Skin of body (tissue), 2 donors: ENCODE measurements around the gene GDPD5. TPM values are rescaled to one million over a fixed set of nuclear protein-coding genes. Genes with fewer than 3 reads are reported as not detected.

Experiments used
- DNase-seq: peaks from one replicate; lab custom pipeline; 2025; lab: John Stamatoyannopoulos, UW
- total RNA-seq: library from RNA; depleted of rRNA; stranded (reverse); fragments of >200 nt; gene quantifications from one replicate; pipeline ENCODE4 v1.2.3, GENCODE V29; 2014

Gene GDPD5
- total RNA-seq, 1 donor from 2014 or later, result 9.6 TPM

DNA sequence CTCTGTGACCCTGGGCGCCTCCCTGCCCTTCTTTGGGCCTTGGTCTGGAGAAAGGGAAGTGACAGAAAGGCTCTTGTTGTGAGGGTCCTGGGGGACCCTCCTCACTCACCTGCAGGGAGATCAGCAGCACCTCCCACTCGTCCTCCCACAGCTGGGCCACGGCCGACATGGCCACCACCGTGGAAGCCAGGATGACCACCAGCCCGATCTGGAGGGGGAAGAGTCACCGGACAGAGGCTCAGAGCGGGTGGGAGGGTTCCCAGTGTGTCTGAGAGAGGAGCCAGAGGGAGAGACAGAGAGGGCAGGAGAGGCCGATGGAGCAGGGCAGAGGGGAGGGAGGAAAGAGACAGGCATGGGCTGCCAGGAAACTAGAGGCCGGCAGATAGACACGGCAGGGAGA lies 76.0 kb downstream of the GDPD5 start:
- no peak for DNase-seq

DNA sequence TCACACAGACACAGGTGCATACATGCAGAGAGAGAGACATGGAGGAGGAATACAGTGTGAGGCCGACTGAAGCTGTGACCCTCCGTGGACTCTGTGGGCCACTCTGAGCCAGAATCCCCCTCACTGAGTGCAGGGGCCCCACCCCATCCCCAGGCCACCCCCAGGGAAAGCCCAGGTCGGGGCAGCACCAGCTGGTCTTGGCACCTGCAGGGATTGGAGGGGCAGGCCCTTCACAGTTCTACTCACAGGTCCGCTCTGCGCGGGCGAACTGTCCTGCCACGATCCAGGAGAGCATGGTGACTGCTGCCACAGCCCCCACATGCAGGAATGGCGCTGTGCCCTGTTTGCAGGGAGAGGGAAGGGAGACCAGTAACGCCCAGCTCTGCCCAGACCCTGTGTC lies 76.5 kb downstream of the GDPD5 start:
- no peak for DNase-seq

DNA sequence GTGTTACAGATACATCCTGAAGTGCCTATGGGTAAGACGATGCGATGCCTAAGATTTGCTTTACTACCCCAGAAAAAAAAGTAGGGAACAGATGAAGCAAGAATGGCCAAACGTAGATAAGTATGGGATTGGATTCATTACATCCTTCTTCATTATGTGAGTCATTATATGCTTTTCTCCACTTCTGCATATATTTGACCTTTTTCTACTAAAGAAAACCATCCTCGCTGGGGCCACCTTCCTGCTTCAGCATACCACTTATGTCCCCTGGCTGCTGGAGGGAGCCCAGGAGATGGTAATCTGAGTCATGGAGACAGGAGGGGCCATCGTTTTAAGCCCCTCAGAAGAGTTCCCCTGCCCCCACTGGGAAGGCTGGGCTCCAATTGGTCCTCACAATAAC lies 78.3 kb downstream of the GDPD5 start:
- no peak for DNase-seq

DNA sequence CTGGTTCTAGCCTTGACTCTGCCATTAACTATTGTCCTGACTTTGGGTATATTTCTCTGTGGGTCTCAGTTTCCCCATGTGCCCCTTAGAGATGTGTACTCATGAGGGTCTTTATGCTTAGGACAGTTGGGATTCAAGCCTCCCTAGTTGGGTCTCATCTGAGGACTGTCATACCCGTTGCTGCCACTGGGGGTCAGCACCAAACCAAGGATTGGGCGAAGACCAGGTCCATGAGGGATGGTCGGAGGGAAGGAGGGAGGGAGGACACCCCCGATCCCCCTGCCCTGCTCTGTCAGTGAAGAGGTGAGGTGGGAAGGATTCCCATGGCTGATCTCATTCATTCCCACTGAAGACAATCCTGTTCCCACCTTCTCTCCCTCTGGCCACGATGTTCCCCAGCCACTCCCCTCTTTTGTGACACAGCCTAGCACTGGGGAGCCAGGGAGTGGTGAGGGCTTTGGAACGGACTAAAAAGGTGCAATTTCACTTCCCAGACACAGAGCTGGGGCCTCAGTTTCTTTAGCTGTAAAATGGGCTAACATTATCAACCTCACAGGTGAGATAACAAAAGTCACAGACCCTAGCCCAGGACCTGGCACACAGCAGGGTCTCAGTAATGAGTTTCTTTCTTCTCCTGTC lies 80.3 kb downstream of the GDPD5 start:
- peak; percentile 7 for DNase-seq

DNA sequence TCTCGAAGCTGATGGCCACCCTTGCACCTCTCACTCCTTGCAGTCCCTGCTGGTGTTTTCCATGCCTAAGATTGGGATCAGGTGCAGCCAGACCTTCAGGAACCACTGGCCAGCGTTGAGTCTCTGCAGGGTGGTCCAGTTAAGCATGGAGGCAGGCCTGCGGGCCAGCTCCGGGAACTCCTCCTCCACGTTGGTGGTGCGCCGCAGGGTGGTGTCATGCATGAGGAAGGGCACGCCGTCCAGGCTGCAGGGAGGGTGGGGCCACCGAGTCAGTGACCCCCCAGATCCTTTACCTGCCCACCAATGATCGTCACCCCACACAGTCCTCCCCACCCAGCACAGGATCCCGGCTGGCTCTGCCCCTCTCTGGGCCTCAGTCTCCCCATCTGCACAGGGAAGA lies 82.7 kb downstream of the GDPD5 start:
- DNase-seq, result no peak

GRCh38 chr11:75442161-75442885 lies 83.4 kb downstream of the GDPD5 start:
- DNase-seq, result no peak

- DNase-seq, result no peak
These were observed 84.0 kb downstream of the GDPD5 start for GRCh38 chr11:75441804-75442132.

DNA sequence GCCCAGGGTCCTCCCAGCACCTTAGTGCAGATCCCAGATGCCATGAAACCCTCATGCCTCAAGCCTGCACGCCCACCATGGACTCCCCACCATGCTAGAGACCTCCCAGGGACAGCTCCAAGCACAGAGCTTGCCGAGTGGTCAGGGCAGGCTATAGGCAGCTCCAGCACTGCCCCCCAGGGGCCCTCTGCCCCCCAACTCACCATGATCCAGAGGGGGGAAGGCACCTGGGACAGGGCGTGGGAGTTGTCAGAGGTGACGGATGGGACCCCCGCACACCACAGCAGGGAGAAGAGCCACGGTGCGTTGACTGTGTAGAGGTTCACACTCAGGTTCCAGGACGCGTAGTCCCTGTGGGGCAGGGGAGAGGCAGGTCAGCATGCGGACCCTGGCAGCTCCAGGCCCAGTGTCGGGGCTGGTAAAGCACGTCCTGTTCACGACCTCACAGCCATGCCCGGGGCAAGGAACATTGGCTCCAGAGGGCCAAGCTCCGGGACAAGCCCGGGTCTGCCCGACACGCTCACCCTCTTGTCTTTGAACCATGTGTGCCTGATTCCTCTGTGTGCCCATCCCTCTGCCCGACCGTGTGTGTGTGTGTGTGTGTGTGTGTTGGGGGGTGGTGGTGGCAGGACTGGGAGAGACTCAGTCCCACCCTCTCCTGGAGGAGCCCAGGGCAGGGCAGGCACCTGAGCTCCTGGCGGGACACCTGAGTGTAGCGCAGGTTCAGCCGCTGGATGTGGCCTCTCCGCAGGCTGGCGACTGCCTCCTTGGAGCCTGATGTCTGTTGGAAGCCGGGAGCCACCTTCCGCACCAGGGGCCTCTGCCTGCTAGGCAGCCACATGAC lies 84.6 kb downstream of the GDPD5 start:
- DNase-seq, result no peak

DNA sequence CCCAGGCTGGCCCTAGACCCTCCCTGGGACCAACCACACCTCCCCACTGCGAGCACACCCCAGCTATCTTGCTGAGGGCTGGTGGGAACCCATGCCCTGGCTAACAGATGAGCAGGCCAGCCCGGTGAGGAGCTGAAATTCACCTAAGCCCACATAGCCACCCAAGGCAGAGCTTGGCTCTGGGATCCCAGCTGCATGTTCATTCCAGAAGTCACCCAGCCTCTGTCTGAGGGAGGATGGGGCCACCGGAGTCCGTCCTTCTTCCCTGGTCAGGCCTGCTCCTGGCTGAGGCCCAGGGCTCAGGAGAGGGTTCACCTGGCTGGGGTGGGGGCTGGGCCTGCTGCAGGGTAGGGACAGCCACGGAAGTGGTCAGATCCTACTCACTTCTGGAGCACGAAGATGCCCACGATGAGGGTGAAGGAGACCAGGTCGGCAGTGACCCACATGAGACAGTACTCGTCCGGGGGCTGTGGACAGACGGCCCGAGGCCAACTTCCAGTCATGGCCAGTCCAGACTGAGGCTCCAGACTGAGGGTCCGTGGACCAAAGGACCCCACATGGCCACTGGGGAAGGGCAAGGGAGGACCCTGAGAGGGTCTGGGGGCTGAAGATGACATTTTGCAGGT lies 86.1 kb downstream of the GDPD5 start:
- DNase-seq, result no peak

GRCh38 chr11:75439026-75439425 lies 86.7 kb downstream of the GDPD5 start:
- no peak for DNase-seq

DNA sequence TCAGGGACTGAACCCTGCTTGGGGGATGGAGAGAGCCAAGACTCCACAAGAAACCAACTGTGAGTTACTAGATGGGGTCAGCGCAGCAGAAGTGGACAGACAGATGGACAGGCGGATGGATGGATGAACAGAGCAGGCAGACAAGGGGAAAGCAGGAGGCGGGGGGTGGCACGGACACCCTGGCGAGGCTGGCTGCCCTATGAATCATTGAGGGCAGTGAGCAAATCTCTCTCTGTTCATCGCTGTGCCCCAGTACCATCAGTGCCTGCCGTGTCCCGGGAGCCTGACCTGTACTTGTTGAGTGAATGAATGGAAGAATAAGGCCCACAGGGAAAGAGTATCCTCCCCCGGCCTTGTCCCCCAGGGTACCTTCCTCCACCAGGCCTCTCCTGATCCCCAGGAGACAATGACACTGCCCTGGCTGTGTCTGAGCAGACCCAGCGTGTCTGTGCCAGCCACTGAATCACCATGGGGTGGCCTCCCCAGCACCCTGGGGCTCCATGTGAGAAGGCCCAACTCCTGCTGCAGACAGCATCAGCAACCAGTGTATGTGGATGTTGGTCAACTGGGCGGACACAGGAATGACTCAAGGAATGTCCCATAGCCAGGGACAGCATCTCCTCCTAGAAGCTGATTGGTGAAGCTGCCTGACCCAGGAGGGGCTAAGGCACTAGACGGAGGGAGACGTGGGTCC lies 87.6 kb downstream of the GDPD5 start:
- no peak for DNase-seq

DNA sequence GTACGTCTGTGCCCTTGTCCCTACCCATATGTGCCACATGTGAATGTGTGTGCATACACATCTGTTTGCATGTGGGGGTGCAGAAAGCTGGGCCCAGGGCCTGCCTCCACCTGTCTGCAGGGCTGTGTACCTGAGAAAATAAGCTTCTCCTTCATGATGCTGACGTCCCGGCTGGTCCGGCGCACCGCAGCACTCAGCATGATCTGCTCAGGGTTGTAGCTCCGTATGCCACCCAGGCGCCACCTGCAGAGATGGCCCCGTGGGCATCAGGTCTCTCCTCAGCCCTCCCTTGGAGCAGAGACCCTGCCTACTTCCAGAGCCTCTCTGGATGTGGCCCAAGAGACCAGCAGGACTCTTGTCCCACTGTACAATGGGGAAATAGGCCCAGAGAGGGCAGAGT lies 88.9 kb downstream of the GDPD5 start:
- DNase-seq, result no peak

DNA sequence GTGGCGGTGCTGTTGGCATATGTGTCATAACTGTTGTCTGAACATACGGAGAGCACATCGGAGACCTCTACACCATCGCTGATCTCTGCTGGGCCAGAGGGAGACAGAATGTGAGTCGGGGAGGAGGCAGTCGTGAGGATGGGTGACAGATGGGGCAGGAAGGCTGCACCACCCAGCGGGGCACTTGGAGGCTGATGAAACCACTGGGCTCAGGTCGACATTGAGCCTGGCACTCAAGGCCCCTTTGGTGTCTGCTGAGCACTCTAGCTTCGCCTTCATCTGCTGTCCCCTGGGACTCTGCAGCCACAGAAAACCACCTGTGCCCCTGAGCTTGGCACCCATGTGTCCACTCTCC lies 90.2 kb downstream of the GDPD5 start:
- DNase-seq, result no peak

GRCh38 chr11:75434886-75435570 lies 90.7 kb downstream of the GDPD5 start:
- DNase-seq, result no peak

GRCh38 chr11:75434051-75434450 lies 91.7 kb downstream of the GDPD5 start:
- no peak for DNase-seq

GRCh38 chr11:75433443-75433842 lies 92.3 kb downstream of the GDPD5 start:
- DNase-seq, result no peak

GRCh38 chr11:75432911-75433321 lies 92.8 kb downstream of the GDPD5 start, which contains the start of gene KLHL35:
TSS of gene KLHL35 (minus strand) at chr11:75433203. CDS start at chr11:75430629, 2,574 bp downstream.
- no peak for DNase-seq

GRCh38 chr11:75431533-75432525 lies 93.9 kb downstream of the GDPD5 start:
- DNase-seq, result no peak

- no peak for DNase-seq
These were observed 94.8 kb downstream of the GDPD5 start for GRCh38 chr11:75430714-75431532.
